HepG2 (cell line): ENCODE measurements around the gene JTB. TPM values are rescaled to one million over a fixed set of nuclear protein-coding genes. Genes with fewer than 3 reads are reported as not detected.

Experiments used
- ATAC-seq: fragments of 200-7000 bp; cut with Tn5 transposase; 3 replicates; pipeline ENCODE4 v1.9.1; 2020; ENCODE audit warnings: mild to moderate bottlenecking, moderate library complexity
- BruUV-seq: library from RNA; stranded (reverse); fragments of 400-500 nt; replicated peaks from 2 replicates; lab custom pipeline; 2021; lab: Mats Ljungman, UMichigan
- CTCF ChIA-PET: fragments of 300-600 bp; formaldehyde crosslinking; extraction: SDS; loops from one replicate; lab custom pipeline; 2021; ENCODE audit warnings: low total read pairs, inconsistent platforms, low intra/inter-chr PET ratio; lab: Yijun Ruan, JAX
- POLR2A ChIA-PET: fragments of 350-600 bp; sonication (Branson Sonifier 250); formaldehyde crosslinking; loops from one replicate; lab custom pipeline; 2020; ENCODE audit warnings: antibody characterized with exemption, inconsistent platforms; lab: Yijun Ruan, JAX
- DNase-seq: peaks from one replicate; pipeline ENCODE4 v3.0.0-alpha.2; 2015; ENCODE audit warnings: low spot score
- FAIRE-seq: peaks from 3 replicates; lab custom pipeline; 2011; peaks lifted over from hg19 to GRCh38; lab: Jason Lieb, UNC
- H2AFZ ChIP-seq: one replicate; pipeline ENCODE4 v1.6.1; 2011; ENCODE audit warnings: low read length, inconsistent platforms
- H3K27ac ChIP-seq: fragments of 300-600 bp; 3 replicates; pipeline ENCODE4 v1.8.0; 2011; ENCODE audit warnings: mixed run types, mild to moderate bottlenecking, mixed read lengths, low read length, inconsistent platforms; ENCODE audit not compliant: insufficient read depth; ENCODE audit errors: extremely low read length
- H3K27me3 ChIP-seq, 2 experiments: fragments of 200-600 bp in 1 of 2; 2 replicates in 1 of 2; 3 replicates in 1 of 2; pipeline versions ENCODE4 v1.6.0 to v1.8.0; 2011; ENCODE audit warnings: low read length in 2 of 2, mild to moderate bottlenecking in 2 of 2, moderate library complexity in 2 of 2, inconsistent platforms in 1 of 2; ENCODE audit not compliant: insufficient read depth in 2 of 2, control insufficient read depth in 1 of 2
- H3K36me3 ChIP-seq, 2 experiments: fragments of 200-600 bp in 1 of 2; replicated peaks in 1 of 2; 2 replicates in 1 of 2; 3 replicates in 1 of 2; pipeline versions ENCODE4 v1.5.1 to v1.8.0; 2011; ENCODE audit warnings: low read length in 2 of 2, inconsistent platforms in 1 of 2; ENCODE audit not compliant: insufficient read depth in 2 of 2, control insufficient read depth in 1 of 2
- H3K4me1 ChIP-seq: 2 replicates; pipeline ENCODE4 v1.5.1; 2012; ENCODE audit warnings: low read length, inconsistent platforms; ENCODE audit not compliant: insufficient read depth
- H3K4me2 ChIP-seq: 2 replicates; pipeline ENCODE4 v1.6.0; 2011; ENCODE audit warnings: low read depth, low read length, inconsistent platforms
- H3K4me3 ChIP-seq, 3 experiments: fragments of 200-600 bp in 1 of 3; sonication (generic), shearing (Covaris generic) in 1 of 3; replicated peaks in 1 of 3; 2 replicates each; pipeline ENCODE4 v1.5.1; 2011 to 2016; ENCODE audit warnings: low read length in 3 of 3, inconsistent platforms in 2 of 3, low read depth in 2 of 3, mild to moderate bottlenecking in 2 of 3, control low read depth in 1 of 3, mixed read lengths in 1 of 3; ENCODE audit not compliant: insufficient read depth in 1 of 3
- H3K79me2 ChIP-seq: one replicate; pipeline ENCODE4 v1.6.1; 2011; ENCODE audit warnings: low read length, inconsistent platforms; ENCODE audit not compliant: insufficient read depth
- H3K9ac ChIP-seq: 2 replicates; pipeline ENCODE4 v1.6.0; 2011; ENCODE audit warnings: mild to moderate bottlenecking, low read depth, low read length, inconsistent platforms; ENCODE audit not compliant: insufficient read depth
- H3K9me3 ChIP-seq: 2 replicates; pipeline ENCODE4 v1.5.1; 2012; ENCODE audit warnings: mild to moderate bottlenecking, low read length
- H4K20me1 ChIP-seq: 2 replicates; pipeline ENCODE4 v1.6.0; 2011; ENCODE audit warnings: inconsistent platforms, mild to moderate bottlenecking, low read length, moderate library complexity; ENCODE audit not compliant: insufficient read depth
- HNF4G ChIP-seq, 2 experiments: sonication (generic) in 1 of 2; formaldehyde crosslinking in 1 of 2; IDR thresholded peaks; 2 replicates each; pipeline versions ENCODE4 v1.4.0 to v1.6.1; 2011 to 2020; ENCODE audit warnings: borderline replicate concordance in 2 of 2, low read depth in 2 of 2, mild to moderate bottlenecking in 2 of 2, low read length in 1 of 2, missing genetic modification reagents in 1 of 2, moderate library complexity in 1 of 2
- THAP9 ChIP-seq: sonication (generic); formaldehyde crosslinking; IDR thresholded peaks from 2 replicates; pipeline ENCODE4; 2020; ENCODE audit warnings: missing genetic modification reagents, mild to moderate bottlenecking, borderline replicate concordance
- ZNF44 ChIP-seq: sonication (generic); formaldehyde crosslinking; IDR thresholded peaks from 2 replicates; pipeline ENCODE4 v1.5.1; 2020; ENCODE audit warnings: mild to moderate bottlenecking, missing genetic modification reagents
- ZNF619 ChIP-seq: sonication (generic); formaldehyde crosslinking; IDR thresholded peaks from 2 replicates; pipeline ENCODE4 v1.4.0; 2020; ENCODE audit warnings: mild to moderate bottlenecking, missing genetic modification reagents
- WGBS: methylation state at CpG from one replicate; pipeline ENCODE4 v1.1.6; 2017; ENCODE audit warnings: low lambda C conversion rate; 5-methylcytosine and 5-hydroxymethylcytosine counted together
- in situ Hi-C: cut with HindIII; loops from 2 replicates; pipeline ENCODE4 v1.10.0; 2017; ENCODE audit warnings: low pct_unique_long_range_greater_than_20kb; ENCODE audit not compliant: extremely low pct_ligation_motif_present
- intact Hi-C: fragments of 100-400 bp; cut with micrococcal nuclease; formaldehyde crosslinking; loops from one replicate; pipeline ENCODE4 v1.10.0; 2022; ENCODE audit not compliant: unreplicated experiment
- polyA plus RNA-seq, 8 experiments: library from polyadenylated mRNA; depleted of rRNA in 3 of 8; stranded (reverse) in 7 of 8; unstranded in 1 of 8; fragments of >200 nt; fragmentation: Illumina TruSeq in 4 of 8; extraction: Trizol in 4 of 8; gene quantifications; 2 replicates each; pipeline versions ENCODE4 v1.2.1 to v1.2.3, GENCODE V29; 2011 to 2016; ENCODE audit warnings: low read depth in 4 of 8, missing spikeins in 1 of 8, mixed read lengths in 1 of 8; ENCODE audit not compliant: insufficient read depth in 1 of 8
- total RNA-seq, 5 experiments: library from RNA; depleted of rRNA; stranded (reverse); fragments of >200 nt; fragmentation: Illumina TruSeq; extraction: Trizol; gene quantifications; 2 replicates each; pipeline ENCODE4 v1.2.3, GENCODE V29; 2016; ENCODE audit warnings: low read depth in 1 of 5
- TF ChIP-seq, protein P1 (sequence below): sonication (generic); formaldehyde crosslinking; IDR thresholded peaks from 2 replicates; pipeline ENCODE4 v1.4.0; 2020; ENCODE audit warnings: missing genetic modification reagents
- TF ChIP-seq, protein P2 (sequence below): sonication (generic); formaldehyde crosslinking; IDR thresholded peaks from 2 replicates; pipeline ENCODE4 v1.4.0; 2020; ENCODE audit warnings: low read depth, missing genetic modification reagents
- TF ChIP-seq, protein P3 (sequence below): sonication (generic); formaldehyde crosslinking; IDR thresholded peaks from 2 replicates; pipeline ENCODE4 v1.5.1; 2020; ENCODE audit warnings: mild to moderate bottlenecking, moderate library complexity, missing genetic modification reagents

The JTB gene
- total and polyA plus RNA-seq, 2 of the 13 experiments (the other 11 are each of a cell fraction or from before 2014, with no cell fraction given) = 96.7 to 99.2 TPM

DNA sequence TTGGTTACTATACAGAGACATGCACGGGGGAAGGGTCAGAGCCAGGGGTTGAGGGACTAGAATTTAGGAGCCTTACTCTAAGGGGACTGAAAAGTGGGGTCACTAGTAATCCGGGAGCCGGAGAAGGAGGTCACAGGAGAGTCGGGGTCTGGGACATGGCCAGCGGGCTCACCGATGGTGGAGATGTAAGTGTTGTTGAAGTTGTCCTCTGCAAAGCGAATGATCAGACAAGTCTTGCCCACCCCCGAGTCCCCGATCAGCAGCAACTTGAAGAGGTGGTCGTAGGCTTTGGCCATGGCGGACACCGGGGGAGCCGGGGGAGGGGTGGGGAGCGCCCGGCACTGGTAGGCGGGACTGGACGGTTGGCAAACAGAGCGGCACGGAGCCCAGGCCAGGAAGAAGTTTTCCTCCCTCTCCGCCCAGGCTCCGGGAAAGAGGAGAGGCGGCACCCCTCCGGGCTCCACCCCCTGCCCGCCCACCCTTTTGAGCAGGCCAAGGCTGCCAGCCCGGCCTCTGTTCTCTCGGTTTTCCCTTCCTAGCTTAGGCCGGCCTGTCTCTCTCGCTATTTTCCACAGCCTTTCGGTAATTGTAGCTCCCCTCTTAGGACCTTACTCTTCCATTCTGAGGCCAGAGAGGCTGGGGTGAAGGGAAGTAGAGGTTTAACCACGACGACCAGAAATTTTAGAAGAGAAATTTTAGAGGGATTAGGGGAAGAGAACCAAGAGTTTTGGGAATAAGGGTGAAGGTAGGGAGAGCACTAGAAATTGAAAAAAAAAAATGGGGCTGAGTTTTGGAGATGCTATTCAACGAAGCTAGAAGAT is 8.7 kb upstream of the JTB start, which contains the start of gene RAB13 (continued):
- TF ChIP-seq, protein P1, sequence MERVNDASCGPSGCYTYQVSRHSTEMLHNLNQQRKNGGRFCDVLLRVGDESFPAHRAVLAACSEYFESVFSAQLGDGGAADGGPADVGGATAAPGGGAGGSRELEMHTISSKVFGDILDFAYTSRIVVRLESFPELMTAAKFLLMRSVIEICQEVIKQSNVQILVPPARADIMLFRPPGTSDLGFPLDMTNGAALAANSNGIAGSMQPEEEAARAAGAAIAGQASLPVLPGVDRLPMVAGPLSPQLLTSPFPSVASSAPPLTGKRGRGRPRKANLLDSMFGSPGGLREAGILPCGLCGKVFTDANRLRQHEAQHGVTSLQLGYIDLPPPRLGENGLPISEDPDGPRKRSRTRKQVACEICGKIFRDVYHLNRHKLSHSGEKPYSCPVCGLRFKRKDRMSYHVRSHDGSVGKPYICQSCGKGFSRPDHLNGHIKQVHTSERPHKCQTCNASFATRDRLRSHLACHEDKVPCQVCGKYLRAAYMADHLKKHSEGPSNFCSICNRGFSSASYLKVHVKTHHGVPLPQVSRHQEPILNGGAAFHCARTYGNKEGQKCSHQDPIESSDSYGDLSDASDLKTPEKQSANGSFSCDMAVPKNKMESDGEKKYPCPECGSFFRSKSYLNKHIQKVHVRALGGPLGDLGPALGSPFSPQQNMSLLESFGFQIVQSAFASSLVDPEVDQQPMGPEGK (CRISPR knock-in tag) = peak; percentile 55
- no peak for TF ChIP-seq HNF4G (IDR thresholded peaks at IDR 0.05; ENCODE audit: borderline replicate concordance, low read depth, low read length)
- TF ChIP-seq HNF4G (CRISPR knock-in tag; IDR thresholded peaks at IDR 0.05; ENCODE audit: borderline replicate concordance, low read depth) = no peak

GRCh38 chr1:153985341-153985912 is 8.0 kb upstream of the JTB start:
- Histone ChIP-seq H3K4me1 (peaks cover 19% of the 10 kb centered on the region), H3K4me3 (peak overlapping the region; percentile 79 to 93 (median 89)), H3K27me3 (no peaks in the 10 kb centered on the region; a peak in 1 of 5 replicates), H3K4me2 (peak overlapping the region; percentile 97), H3K27ac (peak overlapping the region; percentile 46), H3K36me3 (no peaks in the 10 kb centered on the region; a peak in 1 of 5 replicates), H3K79me2 (peaks cover 7% of the 10 kb centered on the region), H3K9ac (peak overlapping the region; percentile 83), H2AFZ (peak overlapping the region; percentile 56), H3K9me3 (no peaks in the 10 kb centered on the region), H4K20me1 (no peaks in the 10 kb centered on the region)
- intact Hi-C loops = loop anchor here (5.0 kb wide), 1 partner anchor 308 kb away; the partner anchor contains the start of gene NPR1
- no peak for ATAC-seq
- ChIA-PET CTCF (interaction anchor here (1.8 to 2.9 kb wide), 2 partner anchors 164 to 188 kb away, joined by 21 to 35 read pairs; no protein-coding TSS in a partner anchor), POLR2A (interaction anchor here (0.8 to 7.5 kb wide), 10 partner anchors 8 to 258 kb away, joined by 3 to 92 read pairs (median 7); partner anchors contain the start of genes CREB3L4, CRTC2, DENND4B and INTS3)
- BruUV-seq = TSS peak; percentile 35
- FAIRE-seq = no peak
- 12% methylated on average over 7 of the region's 7 CpGs for WGBS
- in situ Hi-C loops = loop anchor here (5.0 to 10.0 kb wide), 2 partner anchors 188 to 301 kb away; no protein-coding TSS in a partner anchor
- DNase-seq = no peak
- no peak for TF ChIP-seq ZNF44 (CRISPR knock-in tag)
- TF ChIP-seq THAP9 (CRISPR knock-in tag) = no peak
- TF ChIP-seq, protein P2, sequence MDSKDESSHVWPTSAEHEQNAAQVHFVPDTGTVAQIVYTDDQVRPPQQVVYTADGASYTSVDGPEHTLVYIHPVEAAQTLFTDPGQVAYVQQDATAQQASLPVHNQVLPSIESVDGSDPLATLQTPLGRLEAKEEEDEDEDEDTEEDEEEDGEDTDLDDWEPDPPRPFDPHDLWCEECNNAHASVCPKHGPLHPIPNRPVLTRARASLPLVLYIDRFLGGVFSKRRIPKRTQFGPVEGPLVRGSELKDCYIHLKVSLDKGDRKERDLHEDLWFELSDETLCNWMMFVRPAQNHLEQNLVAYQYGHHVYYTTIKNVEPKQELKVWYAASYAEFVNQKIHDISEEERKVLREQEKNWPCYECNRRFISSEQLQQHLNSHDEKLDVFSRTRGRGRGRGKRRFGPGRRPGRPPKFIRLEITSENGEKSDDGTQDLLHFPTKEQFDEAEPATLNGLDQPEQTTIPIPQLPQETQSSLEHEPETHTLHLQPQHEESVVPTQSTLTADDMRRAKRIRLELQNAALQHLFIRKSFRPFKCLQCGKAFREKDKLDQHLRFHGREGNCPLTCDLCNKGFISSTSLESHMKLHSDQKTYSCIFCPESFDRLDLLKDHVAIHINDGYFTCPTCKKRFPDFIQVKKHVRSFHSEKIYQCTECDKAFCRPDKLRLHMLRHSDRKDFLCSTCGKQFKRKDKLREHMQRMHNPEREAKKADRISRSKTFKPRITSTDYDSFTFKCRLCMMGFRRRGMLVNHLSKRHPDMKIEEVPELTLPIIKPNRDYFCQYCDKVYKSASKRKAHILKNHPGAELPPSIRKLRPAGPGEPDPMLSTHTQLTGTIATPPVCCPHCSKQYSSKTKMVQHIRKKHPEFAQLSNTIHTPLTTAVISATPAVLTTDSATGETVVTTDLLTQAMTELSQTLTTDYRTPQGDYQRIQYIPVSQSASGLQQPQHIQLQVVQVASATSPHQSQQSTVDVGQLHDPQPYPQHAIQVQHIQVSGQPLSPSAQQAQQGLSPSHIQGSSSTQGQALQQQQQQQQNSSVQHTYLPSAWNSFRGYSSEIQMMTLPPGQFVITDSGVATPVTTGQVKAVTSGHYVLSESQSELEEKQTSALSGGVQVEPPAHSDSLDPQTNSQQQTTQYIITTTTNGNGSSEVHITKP (CRISPR knock-in tag) = no peak
- peak; percentile 71; the same call in 1 of the 2 replicates for TF ChIP-seq ZNF619
- TF ChIP-seq, protein P3, sequence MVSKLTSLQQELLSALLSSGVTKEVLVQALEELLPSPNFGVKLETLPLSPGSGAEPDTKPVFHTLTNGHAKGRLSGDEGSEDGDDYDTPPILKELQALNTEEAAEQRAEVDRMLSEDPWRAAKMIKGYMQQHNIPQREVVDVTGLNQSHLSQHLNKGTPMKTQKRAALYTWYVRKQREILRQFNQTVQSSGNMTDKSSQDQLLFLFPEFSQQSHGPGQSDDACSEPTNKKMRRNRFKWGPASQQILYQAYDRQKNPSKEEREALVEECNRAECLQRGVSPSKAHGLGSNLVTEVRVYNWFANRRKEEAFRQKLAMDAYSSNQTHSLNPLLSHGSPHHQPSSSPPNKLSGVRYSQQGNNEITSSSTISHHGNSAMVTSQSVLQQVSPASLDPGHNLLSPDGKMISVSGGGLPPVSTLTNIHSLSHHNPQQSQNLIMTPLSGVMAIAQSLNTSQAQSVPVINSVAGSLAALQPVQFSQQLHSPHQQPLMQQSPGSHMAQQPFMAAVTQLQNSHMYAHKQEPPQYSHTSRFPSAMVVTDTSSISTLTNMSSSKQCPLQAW = peak; percentile 27; the same call in 1 of the 2 replicates
